Muscle of back (tissue), 13 donors: ENCODE results near the gene FPGS. TPM values are rescaled to one million over a fixed set of nuclear protein-coding genes. Genes with fewer than 3 reads are reported as not detected.
A peak's percentile ranks its signal among the peaks of the same experiment; 100 is the strongest.
"Not testable (repeated sequence)": the region's sequence is repeated elsewhere in the genome, so short reads cannot be mapped to it uniquely, and the experiment has no call there.

Experiments
- DNase-seq, 3 donors: peaks; one replicate each; pipeline versions ENCODE4 v3.0.0 to v3.0.0-alpha.2; 2013
- long read RNA-seq, 9 donors: transcript quantifications; one replicate each; lab custom pipeline, GENCODE V29; 2026
- polyA plus RNA-seq, 10 donors: library from polyadenylated mRNA; unstranded; fragments of 120-200 nt; gene quantifications; one replicate each; pipeline ENCODE4 v1.2.1, GENCODE V29; 2013; ENCODE audit not compliant: insufficient read length in 10 of 10

Gene FPGS, protein sequence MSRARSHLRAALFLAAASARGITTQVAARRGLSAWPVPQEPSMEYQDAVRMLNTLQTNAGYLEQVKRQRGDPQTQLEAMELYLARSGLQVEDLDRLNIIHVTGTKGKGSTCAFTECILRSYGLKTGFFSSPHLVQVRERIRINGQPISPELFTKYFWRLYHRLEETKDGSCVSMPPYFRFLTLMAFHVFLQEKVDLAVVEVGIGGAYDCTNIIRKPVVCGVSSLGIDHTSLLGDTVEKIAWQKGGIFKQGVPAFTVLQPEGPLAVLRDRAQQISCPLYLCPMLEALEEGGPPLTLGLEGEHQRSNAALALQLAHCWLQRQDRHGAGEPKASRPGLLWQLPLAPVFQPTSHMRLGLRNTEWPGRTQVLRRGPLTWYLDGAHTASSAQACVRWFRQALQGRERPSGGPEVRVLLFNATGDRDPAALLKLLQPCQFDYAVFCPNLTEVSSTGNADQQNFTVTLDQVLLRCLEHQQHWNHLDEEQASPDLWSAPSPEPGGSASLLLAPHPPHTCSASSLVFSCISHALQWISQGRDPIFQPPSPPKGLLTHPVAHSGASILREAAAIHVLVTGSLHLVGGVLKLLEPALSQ
- 10 to 100 TPM; 28.8 to 42.1 (median 37.9) TPM for polyA plus RNA-seq
- long read RNA-seq, donor 1, partial matches to known transcripts: 0 of 4 reads
- long read RNA-seq, donor 1, other reads (novel, unspliced or antisense): 0 of 4 reads
- long read RNA-seq, donor 2, partial matches to known transcripts: 0 of 5 reads
- long read RNA-seq, donor 2, other reads (novel, unspliced or antisense): 0 of 5 reads
- long read RNA-seq, donor 3: 0 reads
- long read RNA-seq, donor 4, transcript FPGS-203 (15 exons, 2,279 nt): major isoform, 7 of 11 reads
- long read RNA-seq, donor 4, partial matches to known transcripts: 0 of 11 reads
- long read RNA-seq, donor 4, other reads (novel, unspliced or antisense): 0 of 11 reads
- long read RNA-seq, donor 5, transcript FPGS-203 (15 exons, 2,279 nt): major isoform, 7 of 18 reads
- long read RNA-seq, donor 5, partial matches to known transcripts: 8 of 18 reads
- long read RNA-seq, donor 5, other reads (novel, unspliced or antisense): 0 of 18 reads
- long read RNA-seq, donor 6, transcript FPGS-203 (15 exons, 2,279 nt): major isoform, 7 of 16 reads
- long read RNA-seq, donor 6, partial matches to known transcripts: 8 of 16 reads
- long read RNA-seq, donor 6, other reads (novel, unspliced or antisense): 0 of 16 reads
- long read RNA-seq, donor 7, partial matches to known transcripts: 0 of 25 reads
- long read RNA-seq, donor 7, other reads (novel, unspliced or antisense): 19 of 25 reads
- long read RNA-seq, donor 8, partial matches to known transcripts: 0 of 6 reads
- long read RNA-seq, donor 8, other reads (novel, unspliced or antisense): 0 of 6 reads
- long read RNA-seq, donor 9, partial matches to known transcripts: 0 of 1 reads
- long read RNA-seq, donor 9, other reads (novel, unspliced or antisense): 0 of 1 reads

DNA sequence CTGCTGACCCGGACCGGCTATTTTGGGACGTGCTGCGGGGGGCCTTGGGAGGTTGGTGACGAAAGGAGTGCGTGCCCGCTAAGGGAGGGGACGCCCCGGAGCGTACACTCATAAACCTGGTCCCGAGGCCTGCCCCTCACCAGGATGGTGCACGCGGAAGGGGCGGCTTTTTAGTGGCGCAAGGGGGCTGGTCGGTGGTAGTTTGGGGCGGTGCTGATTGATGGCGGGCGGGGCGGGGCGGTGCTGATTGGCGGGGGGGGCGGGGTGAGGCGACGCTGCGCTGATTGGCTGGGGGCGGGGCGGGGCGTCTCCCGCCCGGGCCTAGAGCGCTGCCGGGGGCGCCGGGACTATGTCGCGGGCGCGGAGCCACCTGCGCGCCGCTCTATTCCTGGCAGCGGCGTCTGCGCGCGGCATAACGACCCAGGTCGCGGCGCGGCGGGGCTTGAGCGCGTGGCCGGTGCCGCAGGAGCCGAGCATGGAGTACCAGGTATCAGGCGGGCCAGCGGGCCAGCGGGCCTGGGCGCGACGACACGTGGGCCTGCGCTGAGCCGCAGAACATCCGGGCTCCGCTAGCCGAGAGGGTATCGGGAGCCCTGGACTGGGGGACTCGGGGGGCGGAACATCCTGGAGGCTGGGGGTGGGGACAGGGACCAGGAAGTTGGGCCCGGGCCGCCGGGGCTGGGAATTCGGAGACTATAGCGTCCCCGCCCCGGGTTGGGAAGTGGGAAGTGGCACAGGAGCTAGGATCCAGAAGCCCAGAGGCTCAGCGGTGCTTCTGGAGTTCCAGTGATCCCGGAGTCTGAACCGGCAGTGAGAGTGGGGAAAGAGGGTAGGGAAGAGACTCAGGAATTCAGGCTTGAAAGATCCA, at the start of gene FPGS:
FPGS (plus strand) TSS at position 307 of the 868 bp plus-strand sequence; CDS start at position 350, 43 bp downstream.
- peak; percentile 88 to 98 (median 91) for DNase-seq

DNA sequence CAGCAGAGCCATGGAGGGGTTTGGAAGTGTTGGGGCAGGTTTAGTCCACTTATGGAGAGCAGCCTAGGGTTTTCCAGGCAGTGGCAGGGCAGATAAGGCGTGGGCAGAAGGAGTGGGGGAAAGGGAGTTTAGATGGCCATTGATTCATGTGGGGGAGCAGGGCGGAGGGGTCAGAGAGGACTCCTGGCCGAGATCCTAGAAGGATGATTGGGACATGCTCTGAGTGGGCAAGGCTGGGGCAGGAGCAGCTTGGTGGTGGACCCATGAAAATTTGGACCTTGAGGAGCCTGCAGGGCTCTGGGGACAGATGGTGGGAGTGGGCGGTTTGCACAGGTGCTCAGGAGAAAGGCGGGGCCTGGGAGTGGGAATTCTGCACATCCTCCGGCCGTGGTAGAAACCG, 49.5 kb upstream of the FPGS start:
- no peak for DNase-seq

DNA sequence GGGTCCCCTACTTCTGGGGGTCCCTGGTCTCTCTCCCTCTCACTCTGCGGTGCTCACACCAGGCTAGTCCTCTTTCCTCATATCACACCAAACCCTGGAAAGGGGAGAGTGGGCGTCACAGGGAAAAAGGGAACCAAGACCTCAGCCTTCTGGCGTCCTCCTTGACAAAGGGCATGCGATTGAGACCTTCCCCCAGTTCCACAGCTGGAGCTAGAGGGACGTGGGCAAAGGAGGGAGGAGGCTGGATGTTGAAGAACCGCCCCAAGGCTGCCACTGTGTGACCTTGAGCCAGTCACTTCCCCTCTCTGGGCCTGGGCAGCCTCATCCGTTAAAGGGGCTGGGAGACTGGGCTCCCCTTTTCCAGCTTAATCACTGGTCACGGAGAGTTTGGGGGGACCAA, 49.1 kb upstream of the FPGS start:
- no peak for DNase-seq

DNA sequence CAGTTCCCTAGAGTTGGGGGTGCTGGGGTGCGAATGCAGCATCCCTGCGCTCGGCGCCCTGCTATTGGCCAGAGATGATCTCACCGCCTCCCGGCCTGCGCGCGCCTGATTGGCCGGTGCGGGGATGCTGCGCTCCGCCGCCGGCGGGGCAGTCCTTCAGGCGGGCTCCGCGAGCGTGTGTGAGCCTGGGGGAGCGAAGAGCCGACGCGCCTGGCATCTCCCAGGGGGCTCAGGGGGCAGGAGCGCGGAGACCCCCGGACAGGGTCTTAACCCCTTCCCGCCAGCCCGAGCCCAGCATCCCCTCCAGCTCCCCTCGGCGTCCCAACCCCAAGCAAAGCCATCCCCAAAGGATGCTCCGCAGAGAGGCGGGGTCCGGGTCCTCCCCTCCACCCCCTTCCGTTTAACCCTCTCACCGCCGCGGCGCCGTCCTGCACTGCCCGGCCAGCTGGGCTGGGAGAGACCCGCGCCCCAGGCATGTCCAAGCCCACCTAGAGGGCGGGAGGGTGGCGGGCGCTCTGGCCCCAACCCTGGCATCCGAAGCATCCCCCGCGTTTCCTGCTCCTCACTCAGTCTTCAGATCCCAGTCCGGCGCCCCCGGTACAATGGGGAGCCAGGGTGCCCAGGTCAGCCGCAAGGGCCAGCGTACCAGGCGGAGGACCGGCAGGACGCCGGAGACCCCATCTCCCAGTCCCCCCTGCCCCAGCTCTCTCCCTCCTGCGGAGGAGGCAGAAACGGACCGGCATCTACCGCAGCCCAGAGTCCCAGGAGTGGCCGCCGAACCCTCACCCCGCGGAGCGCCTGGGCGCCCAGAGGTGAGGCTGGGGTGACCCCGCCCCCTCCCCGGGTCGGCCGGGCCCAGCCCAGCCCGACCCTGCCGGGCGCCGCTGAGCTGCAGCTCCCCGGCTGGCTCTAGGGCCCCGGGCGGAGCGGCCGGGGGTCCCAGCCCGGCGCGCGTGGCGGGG, 48.3 kb upstream of the FPGS start:
- peak in 1 of 3 donors; percentile 58 for DNase-seq

DNA sequence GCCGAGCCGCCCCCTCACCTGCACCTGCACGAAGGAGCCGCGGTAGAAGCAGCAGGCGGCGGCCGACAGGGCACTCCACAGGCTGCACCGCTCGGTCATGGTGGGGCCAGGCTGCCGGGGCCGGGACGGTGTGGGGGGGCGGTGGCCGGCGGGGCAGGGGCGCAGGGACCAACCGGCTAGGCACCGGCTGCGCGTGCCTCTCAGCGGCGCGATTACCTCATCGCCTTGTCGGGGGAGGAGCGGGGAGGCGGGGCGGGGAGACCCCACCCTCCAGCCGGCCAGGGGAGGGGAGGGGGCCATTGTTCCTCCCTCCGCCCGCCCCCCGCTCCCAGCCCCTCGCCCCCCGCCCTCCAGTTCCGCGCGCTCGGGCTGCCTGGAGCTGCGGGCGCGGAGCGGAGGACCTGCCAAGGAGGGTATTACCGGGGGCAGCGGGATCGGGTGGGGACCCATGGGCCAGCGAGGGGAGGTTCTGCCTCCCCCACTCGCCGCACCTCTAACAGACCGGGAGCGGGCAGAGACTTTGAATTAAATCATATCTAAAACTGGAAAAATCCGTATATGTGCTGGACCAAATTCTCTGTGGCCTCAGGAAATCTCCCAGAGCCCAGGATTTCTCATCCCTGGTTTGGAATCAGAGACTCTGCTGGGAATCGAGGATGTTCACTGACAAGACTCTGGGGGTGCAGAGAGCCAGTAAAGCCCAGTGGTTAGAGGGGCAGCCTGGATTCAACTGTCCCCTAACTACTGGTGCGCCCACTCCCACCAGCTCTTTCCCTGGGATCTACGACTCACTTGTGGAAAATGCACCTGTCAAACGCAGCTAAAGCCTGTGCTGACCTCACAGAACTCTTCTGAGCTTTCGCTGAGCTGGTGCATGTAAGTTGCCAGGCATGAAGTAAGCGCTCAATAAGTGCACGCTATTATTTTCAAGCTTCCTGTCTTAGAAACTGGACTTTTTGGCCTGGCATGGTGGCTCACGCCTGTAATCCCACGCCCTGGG, 47.3 kb upstream of the FPGS start:
- peak in 1 of 3 donors; percentile 34 for DNase-seq

DNA sequence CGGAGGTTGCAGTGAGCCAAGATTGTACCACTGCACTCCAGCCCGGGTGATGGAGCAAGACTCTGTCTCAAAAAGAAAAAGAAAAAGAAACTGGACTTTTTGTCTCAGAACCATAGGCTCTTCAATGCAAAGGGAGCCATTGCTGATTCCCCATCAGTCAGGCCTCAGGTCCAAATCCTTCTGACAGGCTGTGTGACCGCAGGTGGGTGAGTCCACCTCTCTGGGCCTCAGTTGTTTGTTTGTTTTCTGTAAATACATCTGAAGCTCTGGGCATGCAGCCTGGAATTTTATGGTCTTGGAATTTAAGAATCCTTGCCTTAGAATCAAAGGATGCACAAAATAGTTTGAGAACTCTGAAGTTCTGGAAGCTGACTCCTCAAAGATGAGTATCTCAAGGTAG, 46.4 kb upstream of the FPGS start:
- DNase-seq: no peak

DNA sequence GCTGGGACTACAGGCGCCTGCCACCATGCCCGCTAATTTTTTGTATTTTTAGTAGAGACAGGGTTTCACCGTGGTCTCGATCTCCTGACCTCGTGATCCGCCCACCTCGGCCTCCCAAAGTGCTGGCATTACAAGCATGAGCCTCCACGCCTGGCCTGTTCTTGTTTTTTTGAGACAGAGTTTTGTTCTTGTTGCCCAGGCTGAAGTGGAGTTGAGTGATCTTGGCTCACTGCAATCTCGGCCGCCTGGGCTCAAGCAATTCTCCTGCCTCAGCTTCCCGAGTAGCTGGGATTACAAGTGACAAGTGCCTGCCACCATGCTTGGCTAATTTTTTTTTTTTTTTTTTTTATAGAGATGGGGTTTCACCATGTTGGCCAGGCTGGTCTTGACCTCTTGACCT, 45.9 kb upstream of the FPGS start:
- DNase-seq: not testable (repeated sequence)

DNA sequence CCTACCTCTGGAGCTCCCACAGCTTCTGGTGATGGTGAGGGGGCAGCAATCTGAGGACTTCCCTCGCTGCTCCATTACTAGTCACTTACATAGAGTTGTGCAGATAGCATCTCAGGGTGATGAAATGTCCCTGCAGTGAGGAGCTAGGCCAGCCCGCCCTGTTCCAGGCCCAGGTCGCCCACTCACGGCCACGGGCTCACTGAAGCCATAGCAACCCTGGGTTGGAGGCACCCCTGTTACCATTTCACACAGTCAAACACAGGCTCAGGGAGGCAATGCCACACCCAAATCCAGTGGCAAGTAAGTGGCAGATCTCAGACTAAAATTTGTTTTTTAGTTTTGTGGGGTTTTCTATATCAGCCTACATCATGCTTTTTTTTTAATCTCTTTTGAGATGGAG, 43.8 kb upstream of the FPGS start:
- DNase-seq: no peak

DNA sequence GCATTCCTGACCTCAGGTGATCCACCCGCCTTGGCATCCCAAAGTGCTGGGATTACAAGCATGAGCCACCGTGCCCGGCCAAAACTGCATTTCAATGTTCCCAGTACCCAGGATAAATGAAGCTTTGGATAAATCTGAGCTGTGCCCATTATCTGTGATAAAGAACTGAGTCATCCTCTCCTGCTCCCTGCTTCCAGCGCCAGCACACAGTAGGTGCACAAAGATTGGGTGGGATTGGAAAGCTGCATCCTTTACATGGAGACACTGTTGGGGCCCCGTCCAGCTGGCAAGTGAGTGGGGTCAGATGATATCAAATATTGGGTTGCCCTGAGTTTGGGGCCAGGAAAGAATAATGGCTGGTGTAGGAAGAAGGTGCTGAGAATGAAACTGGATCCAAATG, 41.6 kb upstream of the FPGS start:
- DNase-seq: no peak

DNA sequence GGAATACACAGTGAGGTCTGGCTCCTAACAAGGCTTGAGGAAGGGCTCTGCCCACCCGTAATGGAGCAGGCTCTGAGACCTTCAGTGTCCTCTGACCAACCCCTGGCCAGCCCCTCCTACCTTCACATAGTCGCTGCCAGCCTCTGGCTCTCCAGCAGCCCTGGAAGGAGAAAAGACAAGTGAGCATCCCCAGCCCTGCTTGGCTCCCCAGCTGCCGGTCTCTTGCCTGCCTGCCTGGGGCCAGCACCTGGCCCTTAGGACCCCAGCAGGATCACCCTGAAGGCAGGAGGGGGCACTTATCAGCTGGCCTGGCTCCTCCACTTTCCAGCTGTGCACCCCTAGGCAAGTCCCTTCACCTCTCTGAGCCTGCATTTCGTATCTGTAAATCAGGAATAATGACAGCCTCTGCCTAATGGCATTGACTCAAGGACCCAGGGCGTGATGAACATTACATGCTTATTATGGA, 41.2 kb upstream of the FPGS start:
- no peak for DNase-seq

DNA sequence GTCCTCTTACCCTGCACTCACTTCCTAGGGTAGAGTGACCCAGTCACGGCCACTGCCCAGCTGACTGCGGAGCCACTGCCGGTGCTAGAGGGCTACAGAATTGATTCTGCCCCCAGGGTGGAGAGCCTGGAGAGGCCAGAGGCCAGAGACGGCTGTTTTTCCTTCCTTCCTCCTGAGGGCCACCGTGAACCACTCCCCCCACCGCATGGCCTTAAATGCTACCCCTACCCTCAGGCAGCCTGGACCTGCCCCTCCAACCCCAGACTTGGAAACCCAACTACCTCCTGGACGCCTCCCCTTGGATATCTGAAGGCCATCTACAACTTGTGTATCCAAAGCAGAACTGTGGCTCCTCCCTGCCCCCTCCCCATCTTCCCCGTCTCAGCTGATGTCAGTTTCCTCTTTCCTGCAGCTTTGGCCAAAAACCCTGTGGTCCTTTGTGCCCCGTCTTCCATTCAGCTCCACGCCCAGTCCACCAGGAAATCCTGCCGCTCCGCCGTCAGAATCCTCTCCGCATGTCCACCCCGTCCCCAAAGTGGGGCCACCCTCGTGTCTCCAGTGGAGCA, 40.5 kb upstream of the FPGS start:
- peak in 1 of 3 donors; percentile 49 for DNase-seq

DNA sequence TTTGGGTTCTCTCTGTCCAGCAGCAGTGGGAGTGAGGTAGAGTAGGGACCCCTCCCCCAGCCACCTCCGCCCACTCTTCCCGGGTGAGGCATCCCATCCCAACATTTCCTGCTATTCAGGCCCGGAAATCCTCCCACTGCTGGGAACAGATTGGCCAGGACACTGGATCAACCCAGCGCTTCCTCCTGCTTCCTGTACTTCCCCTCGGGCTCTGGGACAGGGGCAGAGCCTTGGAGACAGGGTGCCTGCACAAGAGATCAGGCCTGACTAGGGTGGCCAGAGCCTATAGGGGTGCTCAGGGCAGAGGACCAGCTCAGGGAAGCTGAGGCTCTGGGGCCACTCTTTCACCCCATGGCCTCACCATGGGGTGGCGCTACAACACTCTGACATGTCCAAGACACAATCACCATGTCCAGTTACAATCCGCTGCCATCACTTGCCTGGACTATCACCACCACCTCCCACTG, 38.7 kb upstream of the FPGS start:
- DNase-seq: peak in 1 of 3 donors; percentile 59

DNA sequence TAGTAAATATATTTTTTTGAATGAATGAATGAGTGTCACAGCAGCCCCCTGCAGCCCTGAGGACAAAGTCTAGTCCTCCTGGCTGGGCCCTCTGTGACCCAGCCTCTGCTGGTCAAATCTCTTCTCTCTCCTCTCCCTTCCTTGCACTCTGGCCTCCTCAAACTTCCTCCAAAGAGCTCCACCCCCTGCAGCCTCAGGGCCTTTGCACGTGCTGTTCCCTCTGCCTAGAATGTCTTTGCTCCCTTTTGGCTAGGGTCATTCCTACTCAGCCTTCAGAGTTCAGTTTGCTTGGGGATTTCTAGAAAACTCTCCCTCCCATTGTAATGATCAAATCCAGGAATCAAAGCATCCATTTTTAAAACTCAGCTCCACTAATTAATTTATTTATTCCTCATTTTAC, 37.3 kb upstream of the FPGS start:
- DNase-seq: no peak

DNA sequence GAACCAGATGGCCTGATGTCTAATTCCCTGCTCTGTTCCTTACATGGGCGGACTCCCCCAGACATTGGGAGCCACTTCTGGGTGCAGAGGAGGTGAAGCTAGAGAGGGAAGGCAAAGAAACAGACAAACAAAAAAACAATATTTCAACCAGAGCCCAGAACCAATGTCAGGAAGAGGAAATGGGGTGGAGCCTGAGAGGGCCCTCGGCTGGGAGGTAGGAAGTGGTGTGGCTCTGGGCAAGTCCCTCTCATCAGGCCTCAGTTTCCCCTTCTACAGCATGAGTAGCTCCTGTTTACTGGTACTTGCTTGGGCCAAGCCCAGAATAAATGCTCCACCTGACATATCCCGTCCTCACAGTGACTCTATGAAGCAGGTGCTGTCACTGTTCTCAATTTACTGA, 35.3 kb upstream of the FPGS start:
- no peak for DNase-seq

DNA sequence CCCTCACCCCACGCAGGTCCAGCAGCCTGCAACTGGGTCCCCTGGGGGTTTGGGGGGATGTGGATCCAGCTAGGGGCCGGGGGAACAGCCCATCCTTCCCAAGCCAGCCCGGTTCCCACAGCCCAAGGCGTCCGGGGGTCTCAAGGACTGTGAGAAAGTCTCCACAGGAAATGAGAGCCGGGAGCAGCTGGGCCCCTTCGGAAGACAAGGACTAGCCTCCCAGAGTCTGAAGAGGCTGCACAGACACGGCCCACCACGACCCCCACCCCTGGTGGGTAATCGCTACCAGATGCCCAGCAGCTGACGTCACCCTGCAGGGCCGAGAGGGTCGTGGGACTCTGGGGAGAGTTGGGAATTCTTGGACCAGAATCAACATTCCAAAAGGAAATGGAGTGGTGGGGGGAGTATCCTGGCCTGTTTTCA, 34.8 kb upstream of the FPGS start:
- DNase-seq: peak in 1 of 3 donors; percentile 61

DNA sequence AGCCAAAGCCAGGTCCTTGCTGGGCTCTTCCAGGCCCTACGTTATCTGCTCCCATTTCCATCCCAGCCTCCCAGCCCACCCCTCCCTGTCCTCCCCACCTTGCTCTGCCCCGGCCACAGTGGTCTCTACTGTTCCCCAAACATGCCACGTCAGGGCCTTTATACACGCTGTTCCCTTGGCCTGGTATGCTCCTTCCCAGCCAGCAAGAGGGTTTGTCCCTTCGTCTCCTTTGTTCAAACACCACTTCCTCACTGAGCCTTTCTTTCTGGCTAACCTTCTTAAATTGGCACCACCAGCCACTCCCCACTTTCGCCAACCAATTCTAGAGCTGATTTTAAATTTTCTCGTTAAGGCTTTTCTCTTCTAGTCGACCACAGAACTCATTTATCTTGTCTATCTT, 34.0 kb upstream of the FPGS start:
- DNase-seq: no peak

DNA sequence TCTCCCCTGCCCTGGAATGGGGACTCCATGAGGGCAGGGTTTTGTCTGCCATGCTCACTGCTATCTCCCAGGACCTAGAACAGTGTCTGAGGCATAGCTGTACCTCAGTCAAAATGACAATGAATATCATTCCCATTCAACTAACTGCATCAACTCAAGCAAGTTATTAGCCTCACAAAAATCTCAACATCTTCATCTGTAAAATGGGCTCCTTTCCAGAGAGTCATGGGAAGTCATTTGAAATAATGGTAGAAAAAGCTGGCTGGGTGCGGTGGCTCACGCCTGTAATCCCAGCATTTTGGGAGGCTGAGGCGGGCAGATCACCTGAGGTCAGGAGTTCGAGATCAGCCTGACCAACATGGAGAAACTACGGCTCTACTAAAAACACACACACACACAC, 33.6 kb upstream of the FPGS start:
- no peak for DNase-seq
